GM06990 (cell line): ENCODE data around the gene OGDH.

Source experiments
- DNase-seq: peaks from one replicate; pipeline ENCODE4 v3.0.0-alpha.2; 2011; ENCODE audit not compliant: insufficient read length; ENCODE audit errors: extremely low read depth
- H3K27me3 ChIP-seq: replicated peaks from 2 replicates; pipeline ENCODE4 v1.6.0; 2011; ENCODE audit warnings: low read length; ENCODE audit not compliant: control insufficient read depth, insufficient read depth
- H3K36me3 ChIP-seq: 2 replicates; pipeline ENCODE4 v1.5.1; 2011; ENCODE audit warnings: low read length; ENCODE audit not compliant: control insufficient read depth, insufficient read depth
- H3K4me3 ChIP-seq: replicated peaks from 2 replicates; pipeline ENCODE4 v1.5.1; 2011; ENCODE audit warnings: low read depth, mild to moderate bottlenecking, control low read depth, low read length
- CTCF ChIP-seq: IDR thresholded peaks from 2 replicates; pipeline ENCODE4 v1.5.1; 2011; ENCODE audit warnings: low read length, control low read depth, mild to moderate bottlenecking, inconsistent platforms; ENCODE audit not compliant: insufficient read depth, poor library complexity, severe bottlenecking

OGDH gene

GRCh38 chr7:44636041-44636584 is 29.7 kb downstream of the OGDH start:
- no peak for TF ChIP-seq CTCF
- H3K4me3 ChIP-seq = no peak overlapping the region
- H3K27me3 ChIP-seq = no peaks in the 10 kb centered on the region
- DNase-seq = no peak
- no peaks in the 10 kb centered on the region; the same call in 1 of the 2 replicates for H3K36me3 ChIP-seq

GRCh38 chr7:44636926-44637325 is 30.5 kb downstream of the OGDH start:
- Histone ChIP-seq H3K27me3 (no peaks in the 10 kb centered on the region), H3K4me3 (no peak overlapping the region), H3K36me3 (no peaks in the 10 kb centered on the region; the same call in 1 of the 2 replicates)
- no peak for DNase-seq
- TF ChIP-seq CTCF = no peak

GRCh38 chr7:44637788-44638594 is 31.6 kb downstream of the OGDH start:
- Histone ChIP-seq H3K27me3 (no peaks in the 10 kb centered on the region), H3K36me3 (no peaks in the 10 kb centered on the region; the same call in 1 of the 2 replicates), H3K4me3 (peak overlapping the region; percentile 58)
- no peak for TF ChIP-seq CTCF
- peak; percentile 76 for DNase-seq

GRCh38 chr7:44638611-44639557 is 32.5 kb downstream of the OGDH start:
- no peaks in the 10 kb centered on the region for H3K27me3 ChIP-seq
- H3K4me3 ChIP-seq = peak overlapping the region; percentile 58
- DNase-seq = peak; percentile 77
- no peaks in the 10 kb centered on the region; the same call in 1 of the 2 replicates for H3K36me3 ChIP-seq
- peak; percentile 21 for TF ChIP-seq CTCF

GRCh38 chr7:44639671-44640321 is 33.4 kb downstream of the OGDH start:
- no peak for TF ChIP-seq CTCF
- Histone ChIP-seq H3K36me3 (no peaks in the 10 kb centered on the region; the same call in 1 of the 2 replicates), H3K27me3 (no peaks in the 10 kb centered on the region), H3K4me3 (peak overlapping the region; percentile 38)
- no peak for DNase-seq
